ENCODE measurements around the gene ICOSLG.
"Not testable (repeated sequence)": the region's sequence is repeated elsewhere in the genome, so short reads cannot be mapped to it uniquely, and the experiment has no call there.

ICOSLG gene

DNA sequence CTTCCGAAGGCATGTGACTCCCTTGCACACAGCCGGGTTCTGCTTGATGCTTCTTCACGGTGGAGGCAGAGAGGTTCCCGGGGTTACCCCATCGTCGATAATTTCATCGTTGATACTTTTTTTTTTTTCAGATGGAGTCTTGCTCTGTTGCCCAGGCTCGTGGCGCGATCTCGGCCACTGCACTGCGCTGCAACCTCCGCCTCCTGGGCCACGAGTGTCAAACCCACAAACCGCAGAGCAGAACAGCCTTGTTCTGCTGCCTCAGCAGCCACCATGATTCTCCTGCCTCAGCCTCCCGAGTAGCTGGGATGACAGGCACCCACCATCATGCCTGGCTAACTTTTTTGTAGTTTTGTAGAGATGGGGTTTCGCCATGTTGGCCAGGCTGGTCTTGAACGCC lies 20.1 kb downstream of the ICOSLG start:
- not testable (repeated sequence) for DNase-seq

DNA sequence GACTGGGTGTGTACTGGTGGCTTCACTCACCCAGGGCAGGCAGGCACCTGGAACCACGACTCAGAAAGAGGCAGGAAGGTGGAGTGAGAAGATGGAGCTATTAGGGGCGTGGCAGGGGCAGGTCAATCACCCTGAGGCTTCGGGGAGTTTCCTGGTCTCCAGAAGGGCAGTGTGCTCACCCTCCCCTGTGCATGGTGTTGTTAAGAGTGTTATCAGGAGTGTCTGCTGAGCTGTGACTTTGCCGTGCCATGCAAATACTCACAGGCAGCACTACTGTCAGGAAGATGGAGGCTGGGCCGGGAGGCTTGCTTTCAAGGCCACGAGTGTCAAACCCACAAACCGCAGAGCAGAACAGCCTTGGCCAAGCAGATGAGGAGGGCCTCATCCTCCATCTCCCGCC lies 22.3 kb downstream of the ICOSLG start:
- DNase-seq, result not testable (repeated sequence)

DNA sequence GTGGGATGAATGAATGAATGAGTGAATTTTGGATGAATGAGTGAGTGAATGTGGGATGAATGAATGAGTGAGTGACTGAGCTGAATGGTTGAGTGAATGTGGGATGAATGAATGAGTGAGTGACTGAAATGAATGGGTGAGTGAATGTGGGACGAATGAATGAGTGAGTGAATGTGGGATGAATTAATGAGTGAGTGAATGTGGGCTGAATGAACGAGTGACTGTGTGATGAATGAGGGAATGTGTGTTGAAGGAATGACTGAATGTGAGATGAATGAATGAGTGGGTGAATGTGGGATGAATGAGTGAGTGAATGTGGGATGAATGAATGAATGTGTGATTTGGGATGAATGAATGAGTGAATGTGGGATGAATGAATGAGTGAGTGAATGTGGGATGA lies 28.8 kb downstream of the ICOSLG start:
- DNase-seq, result not testable (repeated sequence)

DNA sequence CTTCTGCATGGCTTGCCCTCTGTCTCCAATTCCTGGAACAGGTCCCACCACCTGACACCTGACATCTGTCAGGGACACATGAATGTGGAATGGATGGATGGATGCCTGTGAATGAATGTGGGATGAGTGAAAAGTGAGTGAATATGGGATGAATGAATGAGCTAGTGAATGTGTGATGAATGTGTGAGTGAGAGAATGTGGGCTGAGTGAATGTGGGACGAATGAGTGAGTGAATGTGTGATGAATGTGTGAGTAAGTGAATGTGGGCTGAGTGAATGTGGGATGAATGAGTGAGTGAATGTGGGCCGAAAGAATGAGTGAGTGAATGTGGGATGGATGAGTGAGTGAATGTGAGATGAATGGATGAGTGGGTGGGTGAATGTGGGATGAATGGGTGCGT lies 29.2 kb downstream of the ICOSLG start:
- not testable (repeated sequence) for DNase-seq

DNA sequence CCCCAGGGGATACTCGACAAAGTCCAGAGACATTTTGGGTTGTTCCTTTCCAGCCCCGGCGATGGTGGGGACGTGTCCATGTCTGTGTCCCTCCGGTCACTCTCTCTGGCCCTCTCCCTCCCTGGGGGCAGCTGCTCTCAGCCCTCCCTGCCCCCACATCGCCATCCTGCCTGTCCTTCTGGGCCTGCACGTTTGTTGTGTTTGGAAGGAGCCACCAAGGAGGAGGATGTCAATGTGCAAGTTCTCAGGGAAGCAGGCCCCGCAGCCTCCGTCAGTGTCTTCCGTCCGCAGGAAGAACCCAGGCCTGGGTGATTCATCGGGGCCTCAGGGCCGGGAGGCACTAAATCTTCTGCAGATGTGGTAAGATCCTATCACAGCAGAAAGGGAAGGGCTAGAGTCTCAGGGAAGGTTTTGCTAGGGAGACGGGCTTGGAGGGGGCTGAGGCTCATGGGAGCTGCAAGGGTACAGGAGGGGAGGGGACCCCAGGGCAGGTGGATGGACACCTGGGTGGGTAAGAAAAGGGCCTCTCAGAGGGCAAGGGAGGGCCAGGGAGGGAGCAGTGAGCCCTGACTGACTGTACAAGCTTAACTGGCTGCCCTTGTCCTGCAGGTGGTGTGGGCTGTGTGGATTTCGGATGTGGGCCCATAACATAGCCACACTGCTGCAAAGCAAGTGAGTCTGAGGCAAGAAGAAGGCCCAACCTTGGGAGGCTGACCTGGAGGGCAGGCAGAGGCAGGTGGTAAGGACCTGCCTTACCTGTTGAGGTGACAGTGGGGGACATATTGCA lies 32.7 kb downstream of the ICOSLG start:
- DNase-seq, result not testable (repeated sequence)

DNA sequence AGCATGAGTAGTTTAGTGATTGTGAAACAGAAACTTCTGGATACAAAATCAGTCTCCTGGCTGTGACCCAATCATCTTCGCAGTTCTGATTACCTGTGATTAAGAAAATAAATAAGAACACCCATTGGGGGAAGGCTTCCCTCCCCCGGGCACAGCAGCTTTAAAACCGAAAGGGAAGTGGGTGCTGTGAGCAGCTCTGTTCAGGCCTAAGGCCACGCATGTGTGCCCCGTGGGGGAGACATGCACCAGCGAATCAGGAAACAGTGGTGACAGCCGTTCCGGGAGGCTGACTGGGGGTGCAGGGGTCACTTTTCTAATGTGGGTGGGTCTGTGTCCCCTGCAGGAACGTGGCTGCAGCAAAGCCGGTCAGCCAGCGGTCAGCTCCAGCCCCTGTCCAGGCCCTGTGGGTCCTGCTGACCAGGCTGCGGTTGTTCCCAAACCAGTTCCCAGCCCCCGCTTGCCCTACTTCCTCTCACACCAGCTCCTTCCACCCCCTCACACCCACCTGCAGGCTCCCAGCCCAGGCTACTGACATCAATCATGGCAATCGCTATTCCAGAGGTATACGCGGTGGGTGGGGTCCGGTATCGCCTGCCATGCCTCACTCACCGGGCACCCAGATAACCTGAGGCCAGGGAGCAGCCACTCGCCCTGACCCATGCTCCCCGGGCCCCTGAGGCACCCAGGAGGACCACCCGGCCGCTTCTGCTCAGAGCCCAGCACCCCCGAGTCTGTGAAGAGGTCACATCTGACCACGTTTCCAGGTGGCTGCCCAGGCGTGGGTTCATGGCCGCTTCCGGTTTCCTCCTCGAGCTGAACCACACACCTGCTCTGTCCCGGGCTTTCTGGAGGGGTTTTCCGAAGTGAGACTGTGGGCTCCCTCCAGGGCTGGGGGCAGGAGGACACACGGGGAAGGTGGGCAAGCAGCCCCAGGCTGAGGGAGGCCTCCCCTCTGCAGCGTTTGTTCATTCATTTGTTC lies 33.8 kb downstream of the ICOSLG start:
- not testable (repeated sequence) for DNase-seq

DNA sequence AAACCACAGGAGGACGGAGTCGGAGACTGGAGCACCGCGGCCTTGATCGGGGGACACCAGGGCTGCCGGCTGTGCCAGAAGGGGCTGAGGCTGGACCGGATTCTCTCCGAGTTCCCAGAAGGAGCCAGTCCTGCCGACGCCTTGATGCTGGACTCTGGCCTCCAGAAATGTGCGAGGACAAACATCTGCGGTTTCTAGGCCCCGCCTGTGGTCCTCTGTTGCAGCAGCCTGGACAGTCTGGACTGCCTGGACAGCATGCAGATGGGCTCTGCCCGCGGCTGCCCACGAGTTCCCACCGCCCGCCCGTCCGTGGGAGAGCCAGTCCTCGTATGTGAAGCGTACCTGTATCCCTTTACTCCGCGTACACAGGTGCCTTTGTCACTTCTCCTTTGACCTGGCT lies 34.6 kb downstream of the ICOSLG start:
- not testable (repeated sequence) for DNase-seq

DNA sequence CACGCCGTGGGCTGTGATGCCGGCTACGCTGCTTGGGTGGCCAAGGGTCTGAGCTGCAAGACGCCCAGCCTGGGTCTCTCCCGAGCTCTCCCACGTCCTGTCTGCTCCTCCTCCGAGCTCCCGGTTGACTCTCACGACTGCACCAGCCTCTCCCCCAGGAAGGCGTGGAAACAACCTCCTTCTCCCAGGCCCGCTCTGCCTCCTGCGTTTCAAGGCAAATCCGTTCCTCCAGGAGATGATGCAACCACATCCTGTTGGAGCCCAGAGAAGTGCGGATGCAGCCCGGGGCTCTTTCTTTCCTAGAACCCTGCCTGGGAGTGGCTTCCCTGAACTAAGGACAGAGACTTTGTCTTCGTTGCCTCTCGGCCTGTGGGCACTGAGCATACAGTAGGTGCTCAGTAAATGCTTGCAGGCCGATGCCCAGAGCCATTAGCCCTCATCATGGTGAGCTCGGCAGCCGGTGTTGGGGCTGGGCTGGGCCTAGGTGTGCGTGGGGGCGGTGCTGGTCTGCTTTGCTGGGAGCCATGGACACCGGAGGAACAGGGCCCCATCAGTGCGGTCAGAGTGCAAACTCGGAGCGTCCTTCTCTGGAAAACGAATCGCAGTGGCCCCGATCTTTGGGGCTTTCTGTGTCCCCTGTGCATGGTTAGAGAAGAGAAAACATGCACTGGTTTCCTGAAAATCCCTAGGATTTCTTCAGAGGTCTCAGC lies 38.0 kb downstream of the ICOSLG start:
- not testable (repeated sequence) for DNase-seq

DNA sequence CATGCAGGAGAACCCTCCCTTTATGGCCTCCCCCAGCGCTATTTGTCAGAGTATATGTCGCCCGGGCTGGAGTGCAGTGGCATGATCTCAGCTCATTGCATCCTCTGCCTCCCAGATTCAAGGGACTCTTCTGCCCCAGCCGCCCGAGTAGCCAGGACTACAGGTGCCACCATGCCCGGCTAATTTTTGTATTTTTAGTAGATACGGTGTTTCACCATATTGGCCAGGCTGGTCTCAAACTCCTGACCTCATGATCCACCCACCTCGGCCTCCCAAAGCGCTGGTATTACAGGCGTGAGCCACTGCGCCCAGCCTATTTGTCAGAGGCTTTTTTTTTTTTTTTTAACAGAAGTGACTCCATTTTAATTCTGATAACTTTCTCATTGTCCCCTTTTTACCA lies 40.7 kb downstream of the ICOSLG start:
- not testable (repeated sequence) for DNase-seq

DNA sequence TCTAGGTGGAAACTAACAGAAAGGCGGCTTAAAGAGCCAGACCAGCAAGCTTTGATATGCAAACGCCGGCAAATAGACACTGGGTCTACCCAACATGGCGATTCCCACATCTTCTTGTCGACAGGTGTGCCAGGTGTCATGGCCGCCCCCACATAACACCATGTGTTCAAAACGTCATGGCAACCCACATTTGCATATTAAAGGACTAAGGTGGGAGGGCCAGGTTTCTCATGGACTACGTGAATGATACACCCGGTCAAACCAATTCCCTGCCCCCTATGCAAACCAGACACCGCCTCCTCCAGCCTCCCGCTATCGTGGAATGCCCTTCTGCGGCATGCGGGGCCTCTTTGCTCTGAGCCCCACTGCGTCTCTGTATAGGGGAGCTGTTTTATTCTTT lies 41.3 kb downstream of the ICOSLG start:
- DNase-seq, result no peak

DNA sequence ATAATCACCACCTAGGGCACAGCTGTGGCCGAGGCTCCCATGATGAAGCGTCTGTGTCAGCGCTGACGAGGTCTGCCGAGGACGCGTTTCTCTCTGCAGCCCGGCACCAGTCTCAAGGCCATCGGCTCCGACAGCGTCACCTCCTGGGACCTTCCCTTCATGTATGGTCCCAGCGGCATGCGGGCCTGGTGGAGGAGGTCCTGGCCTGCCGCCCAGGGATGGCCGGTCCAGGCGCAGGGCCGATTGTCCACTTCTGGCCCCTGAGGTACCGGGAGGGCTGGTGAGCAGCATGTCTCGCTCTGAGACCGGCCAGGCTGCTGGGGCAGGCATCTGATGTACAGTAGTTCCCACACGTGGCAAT lies 43.6 kb downstream of the ICOSLG start:
- DNase-seq, result not testable (repeated sequence)

DNA sequence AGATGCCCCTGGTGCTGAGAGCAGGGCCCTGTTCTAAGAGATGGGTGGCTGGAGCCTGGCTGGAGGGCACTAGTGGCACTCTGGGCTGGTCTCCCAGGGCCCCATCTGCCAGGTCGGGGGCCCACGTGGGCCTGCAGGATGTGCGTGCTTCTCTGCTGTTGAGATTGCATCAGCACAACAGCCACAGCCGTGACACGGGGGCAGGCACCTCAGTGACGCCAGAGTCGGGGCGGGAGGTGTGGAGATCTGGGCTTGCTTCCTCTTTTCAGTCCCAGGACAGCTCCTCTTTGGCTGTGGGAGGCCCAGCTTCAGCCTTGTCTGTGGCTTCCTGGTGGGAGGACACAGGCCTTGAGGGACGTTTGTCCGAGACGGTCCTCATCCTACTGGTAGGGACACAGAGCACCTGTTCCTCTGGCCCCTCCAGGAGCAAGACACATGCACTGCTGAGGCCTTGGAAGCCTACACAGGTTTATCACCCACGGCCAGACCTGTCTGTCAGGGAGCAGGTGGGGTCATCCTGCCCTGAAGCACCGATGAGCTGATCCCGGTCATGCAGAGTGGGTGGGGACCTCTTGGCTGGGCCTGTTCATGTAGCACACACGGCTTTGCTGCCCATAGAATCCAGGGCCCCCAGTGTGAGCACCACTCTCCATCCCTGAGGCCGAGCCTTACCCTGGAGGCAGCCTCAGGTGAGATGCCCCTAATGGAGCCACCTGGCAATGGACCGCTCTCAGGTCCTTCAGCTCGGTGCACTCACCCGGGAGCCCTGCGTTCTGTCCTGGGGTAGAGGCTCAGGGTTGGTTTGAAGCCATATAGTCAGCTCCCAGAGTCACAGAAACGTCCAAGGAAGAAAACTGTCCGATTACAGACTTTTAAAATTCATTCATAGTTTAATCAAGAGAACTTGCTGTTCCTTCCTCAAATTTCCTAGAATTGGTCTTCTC lies 44.3 kb downstream of the ICOSLG start:
- DNase-seq, result peak; percentile 13

DNA sequence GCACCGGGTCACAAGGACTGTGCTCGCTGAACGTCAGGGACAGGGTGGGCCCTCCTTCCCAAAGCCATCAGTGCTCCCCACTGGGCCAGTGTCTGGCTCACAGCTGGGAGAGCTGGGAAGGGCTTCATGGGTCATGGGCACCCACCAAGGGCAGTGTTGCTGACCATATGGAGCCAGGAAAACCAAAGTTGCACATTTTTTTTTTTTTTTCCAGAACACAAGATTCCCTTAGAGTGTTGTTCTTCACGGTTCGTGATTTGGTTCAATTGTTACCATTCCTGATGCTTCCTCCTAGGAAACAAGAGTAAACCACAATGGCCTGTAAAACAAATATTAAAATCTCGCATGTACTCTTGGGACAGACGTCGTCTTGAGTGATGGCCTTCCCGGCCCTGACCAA lies 45.9 kb downstream of the ICOSLG start:
- not testable (repeated sequence) for DNase-seq

DNA sequence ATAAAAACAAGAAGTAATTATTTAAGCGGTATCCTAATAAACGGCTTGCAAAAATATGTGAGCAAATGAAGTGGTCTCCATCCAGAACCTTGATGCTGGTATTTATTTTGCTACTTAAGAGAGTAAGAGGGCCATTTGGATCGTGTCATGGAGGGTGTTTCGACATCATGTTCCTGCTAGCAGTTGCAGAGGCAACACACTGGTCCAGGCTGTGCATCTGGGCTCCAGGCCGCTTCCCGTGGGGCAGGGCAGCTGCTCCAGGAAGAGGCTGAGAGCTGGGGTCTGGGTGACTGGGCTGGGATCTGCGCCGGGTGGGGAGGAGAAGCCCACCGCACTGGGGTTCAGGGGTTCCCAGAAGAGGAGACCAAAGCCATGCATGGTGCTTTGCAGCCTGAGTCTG lies 46.3 kb downstream of the ICOSLG start:
- DNase-seq, result not testable (repeated sequence)

DNA sequence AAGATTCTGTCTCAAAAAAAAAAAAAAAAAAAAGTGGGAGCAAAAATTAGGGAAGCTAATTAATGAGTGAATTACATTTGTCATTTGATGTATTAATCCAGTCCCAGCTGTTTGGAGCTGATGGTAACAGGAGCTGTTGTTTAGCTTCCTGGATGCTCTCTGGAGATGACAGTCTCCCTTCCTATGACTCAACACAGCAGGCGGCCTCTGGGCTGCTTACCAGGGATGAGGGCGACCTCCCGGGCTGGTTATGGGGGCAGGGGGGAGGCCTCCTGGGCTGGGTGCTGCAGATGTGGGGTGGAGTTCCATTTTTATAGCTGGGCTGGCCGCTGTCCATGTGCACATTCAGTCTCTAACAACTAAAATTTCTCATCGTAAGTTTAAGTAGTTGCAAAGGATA lies 47.6 kb downstream of the ICOSLG start:
- DNase-seq, result not testable (repeated sequence)

DNA sequence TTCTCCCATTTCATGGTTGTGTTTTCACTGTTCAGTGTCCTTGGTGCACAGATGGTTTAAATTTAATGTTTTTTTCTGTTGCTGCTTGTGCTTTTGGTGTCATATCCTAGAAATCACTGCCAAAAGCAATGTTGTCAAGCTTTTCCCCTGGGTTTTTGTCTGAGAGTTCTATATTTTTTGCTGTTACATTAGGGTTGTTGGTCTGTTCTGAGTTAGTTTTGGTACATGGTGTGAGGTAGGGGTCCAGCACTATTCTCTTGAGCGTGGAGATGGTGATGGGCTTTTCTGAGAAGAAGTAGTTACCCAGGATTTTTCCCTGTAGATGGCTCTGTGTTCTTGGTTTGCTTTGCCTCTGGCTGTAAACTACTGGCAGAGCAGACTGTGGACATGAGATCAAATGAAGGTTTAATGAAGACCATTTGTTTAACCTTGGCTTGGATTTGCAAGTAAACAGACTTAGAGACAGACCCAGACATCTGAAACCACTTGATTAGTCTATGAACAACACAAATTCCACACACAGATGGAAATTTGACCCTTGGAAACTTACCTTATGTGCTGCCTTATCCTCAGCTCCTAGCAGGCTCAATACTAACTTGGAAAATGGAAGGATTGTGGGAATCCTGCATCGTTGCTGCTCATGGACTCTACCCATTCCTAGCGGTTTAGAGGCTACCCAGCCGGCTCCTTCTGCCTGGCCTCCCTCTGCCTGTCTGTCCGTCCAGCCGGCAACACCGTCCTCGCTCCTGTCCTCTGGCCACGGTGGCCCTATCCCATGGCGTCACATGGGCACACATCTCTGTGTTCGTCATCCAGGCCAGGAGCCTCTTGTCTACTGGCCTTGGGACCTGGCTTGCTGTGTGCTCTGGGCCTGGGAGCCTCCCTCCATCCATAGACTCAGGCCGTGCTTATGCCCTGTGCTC lies 50.1 kb downstream of the ICOSLG start:
- not testable (repeated sequence) for DNase-seq

DNA sequence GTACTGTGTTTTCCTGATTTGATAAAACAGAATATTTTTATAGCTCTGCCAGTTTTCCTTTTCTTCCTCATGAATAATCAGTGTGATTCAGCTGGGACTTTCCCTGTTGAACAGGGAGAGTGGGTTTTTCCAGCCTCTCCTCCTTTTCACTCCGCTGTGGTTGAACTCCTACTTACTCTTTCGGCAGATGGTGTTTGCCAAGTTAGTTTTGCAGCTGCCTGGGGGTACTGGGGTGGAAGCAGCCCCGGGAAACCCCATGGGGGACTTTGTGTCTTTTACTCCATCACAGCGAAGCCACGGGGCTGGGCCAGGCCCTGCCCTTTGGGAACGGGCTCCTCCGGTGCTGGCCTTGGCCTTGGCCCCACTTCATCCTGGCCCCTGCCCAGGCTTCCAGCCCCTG lies 55.9 kb downstream of the ICOSLG start:
- DNase-seq, result not testable (repeated sequence)

DNA sequence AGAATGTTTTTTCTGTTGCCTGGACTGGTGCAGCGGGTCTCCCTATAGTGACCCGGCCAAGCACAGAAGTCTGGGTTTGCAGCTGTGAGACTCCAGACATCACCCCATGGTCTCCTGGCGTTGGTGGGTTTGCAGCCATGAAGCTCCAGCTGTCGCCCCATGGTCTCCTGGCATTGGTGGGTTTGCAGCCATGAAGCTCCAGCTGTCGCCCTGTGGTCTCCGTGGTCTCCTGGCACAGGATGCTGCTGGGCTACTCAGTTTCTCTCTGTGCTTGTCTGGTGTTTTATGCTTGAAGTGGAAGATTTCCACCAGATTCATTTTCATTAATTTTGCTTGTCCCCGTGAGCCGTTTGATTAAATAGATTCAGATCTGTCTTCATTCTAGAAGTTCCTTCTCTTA lies 58.5 kb downstream of the ICOSLG start:
- not testable (repeated sequence) for DNase-seq

DNA sequence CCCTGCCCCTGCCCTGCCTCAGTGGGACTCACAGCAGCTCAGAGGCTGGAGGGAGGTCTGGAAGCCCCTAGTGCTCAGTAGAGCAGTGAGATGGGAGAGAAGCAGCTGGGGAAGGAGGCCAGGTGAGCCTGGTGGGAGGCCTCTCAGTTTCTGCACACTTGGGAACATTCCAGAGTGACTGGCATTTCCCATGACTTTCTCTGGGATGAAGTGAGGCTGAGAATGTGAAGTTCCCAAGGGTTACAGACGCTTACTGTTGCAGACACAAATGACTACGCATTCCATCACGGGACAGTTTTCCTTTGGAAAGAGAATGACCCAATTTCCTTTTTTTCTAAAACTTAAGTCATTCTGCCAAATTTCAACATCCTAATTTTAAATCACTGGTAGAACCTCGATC lies 59.2 kb downstream of the ICOSLG start:
- DNase-seq, result not testable (repeated sequence)

DNA sequence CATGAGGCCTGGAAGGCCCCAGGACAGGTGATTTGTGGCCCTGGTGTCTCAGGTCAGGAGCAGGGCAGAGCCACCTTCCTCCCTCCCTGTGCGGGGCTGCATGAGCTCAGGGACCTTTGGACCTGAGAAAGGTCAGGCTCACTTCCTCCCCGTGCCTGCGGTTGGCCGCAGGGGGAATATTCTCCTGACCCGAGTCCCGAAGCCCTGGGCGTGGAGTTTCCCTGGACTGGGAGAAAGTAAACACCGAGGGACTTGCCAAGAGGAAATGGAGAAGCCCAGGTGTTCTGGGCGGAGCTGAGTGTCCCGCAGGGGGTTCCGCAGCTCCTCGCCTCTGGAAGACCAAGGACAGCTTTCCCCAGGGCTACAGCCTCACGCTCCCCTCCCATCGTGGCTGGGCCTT lies 64.6 kb downstream of the ICOSLG start:
- DNase-seq, result not testable (repeated sequence)

DNA sequence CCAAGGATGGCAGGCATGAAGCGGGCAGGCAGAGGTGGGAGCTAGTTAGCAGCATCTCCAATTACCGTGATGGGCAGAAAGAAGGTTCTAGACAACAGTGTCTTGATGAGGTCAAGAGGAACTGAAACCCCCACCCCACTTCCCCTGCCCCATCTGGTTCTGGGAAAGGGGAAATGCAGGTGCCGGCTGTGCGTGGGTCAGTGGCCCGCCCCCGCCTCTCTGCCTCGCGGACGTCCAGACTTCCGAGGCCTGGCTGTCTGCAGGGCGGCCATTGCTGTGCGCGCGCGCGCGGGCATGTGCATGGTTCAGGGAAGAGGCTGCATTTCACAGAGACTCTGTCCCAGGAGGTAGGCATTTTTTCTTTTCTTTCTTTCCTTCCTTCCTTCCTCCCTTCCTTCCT lies 65.6 kb downstream of the ICOSLG start:
- not testable (repeated sequence) for DNase-seq

All from SIG-M5 (cell line).